Measurements from ENCODE around the gene MET. TPM values are rescaled to one million over a fixed set of nuclear protein-coding genes. Genes with fewer than 3 reads are reported as not detected.

The MET gene
- total and polyA plus RNA-seq, 2 of the 13 experiments (the other 11 are each of a cell fraction or from before 2014, with no cell fraction given) = 21.8 to 31.5 TPM

DNA sequence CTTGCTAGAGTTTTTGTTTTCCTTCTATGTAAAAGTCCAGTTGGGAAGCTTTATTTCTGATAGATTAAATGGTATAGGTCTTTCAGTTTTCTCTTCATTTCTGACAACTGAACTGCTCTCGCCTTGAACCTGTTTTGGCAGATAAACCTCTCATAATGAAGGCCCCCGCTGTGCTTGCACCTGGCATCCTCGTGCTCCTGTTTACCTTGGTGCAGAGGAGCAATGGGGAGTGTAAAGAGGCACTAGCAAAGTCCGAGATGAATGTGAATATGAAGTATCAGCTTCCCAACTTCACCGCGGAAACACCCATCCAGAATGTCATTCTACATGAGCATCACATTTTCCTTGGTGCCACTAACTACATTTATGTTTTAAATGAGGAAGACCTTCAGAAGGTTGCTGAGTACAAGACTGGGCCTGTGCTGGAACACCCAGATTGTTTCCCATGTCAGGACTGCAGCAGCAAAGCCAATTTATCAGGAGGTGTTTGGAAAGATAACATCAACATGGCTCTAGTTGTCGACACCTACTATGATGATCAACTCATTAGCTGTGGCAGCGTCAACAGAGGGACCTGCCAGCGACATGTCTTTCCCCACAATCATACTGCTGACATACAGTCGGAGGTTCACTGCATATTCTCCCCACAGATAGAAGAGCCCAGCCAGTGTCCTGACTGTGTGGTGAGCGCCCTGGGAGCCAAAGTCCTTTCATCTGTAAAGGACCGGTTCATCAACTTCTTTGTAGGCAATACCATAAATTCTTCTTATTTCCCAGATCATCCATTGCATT lies 27.1 kb downstream of the MET start (continued):
- TF ChIP-seq, protein P1, sequence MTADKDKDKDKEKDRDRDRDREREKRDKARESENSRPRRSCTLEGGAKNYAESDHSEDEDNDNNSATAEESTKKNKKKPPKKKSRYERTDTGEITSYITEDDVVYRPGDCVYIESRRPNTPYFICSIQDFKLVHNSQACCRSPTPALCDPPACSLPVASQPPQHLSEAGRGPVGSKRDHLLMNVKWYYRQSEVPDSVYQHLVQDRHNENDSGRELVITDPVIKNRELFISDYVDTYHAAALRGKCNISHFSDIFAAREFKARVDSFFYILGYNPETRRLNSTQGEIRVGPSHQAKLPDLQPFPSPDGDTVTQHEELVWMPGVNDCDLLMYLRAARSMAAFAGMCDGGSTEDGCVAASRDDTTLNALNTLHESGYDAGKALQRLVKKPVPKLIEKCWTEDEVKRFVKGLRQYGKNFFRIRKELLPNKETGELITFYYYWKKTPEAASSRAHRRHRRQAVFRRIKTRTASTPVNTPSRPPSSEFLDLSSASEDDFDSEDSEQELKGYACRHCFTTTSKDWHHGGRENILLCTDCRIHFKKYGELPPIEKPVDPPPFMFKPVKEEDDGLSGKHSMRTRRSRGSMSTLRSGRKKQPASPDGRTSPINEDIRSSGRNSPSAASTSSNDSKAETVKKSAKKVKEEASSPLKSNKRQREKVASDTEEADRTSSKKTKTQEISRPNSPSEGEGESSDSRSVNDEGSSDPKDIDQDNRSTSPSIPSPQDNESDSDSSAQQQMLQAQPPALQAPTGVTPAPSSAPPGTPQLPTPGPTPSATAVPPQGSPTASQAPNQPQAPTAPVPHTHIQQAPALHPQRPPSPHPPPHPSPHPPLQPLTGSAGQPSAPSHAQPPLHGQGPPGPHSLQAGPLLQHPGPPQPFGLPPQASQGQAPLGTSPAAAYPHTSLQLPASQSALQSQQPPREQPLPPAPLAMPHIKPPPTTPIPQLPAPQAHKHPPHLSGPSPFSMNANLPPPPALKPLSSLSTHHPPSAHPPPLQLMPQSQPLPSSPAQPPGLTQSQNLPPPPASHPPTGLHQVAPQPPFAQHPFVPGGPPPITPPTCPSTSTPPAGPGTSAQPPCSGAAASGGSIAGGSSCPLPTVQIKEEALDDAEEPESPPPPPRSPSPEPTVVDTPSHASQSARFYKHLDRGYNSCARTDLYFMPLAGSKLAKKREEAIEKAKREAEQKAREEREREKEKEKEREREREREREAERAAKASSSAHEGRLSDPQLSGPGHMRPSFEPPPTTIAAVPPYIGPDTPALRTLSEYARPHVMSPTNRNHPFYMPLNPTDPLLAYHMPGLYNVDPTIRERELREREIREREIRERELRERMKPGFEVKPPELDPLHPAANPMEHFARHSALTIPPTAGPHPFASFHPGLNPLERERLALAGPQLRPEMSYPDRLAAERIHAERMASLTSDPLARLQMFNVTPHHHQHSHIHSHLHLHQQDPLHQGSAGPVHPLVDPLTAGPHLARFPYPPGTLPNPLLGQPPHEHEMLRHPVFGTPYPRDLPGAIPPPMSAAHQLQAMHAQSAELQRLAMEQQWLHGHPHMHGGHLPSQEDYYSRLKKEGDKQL (CRISPR knock-in tag; IDR thresholded peaks at IDR 0.05; ENCODE audit: low read depth) = no peak
- no peak for TF ChIP-seq ZNF672 (CRISPR knock-in tag; IDR thresholded peaks at IDR 0.05)

- CTCF ChIA-PET (ENCODE audit: low intra/inter-chr PET ratio, low total read pairs) = no interaction called here
- BruUV-seq (replicated peaks) = TSS peak; percentile 40
- H3K4me3 ChIP-seq (replicated peaks in 1 of 3; ENCODE audit: insufficient read depth in 1 of 3, low read depth in 2 of 3, low read length in 3 of 3) = no peak overlapping the region
- H3K9me3 ChIP-seq (ENCODE audit: low read length) = no peaks in the 10 kb centered on the region
- WGBS (ENCODE audit: low lambda C conversion rate) = 97% methylated on average over 6 of the region's 6 CpGs
- intact Hi-C loops (cut with micrococcal nuclease; ENCODE audit: unreplicated experiment) = no loop called here
- no peak for TF ChIP-seq ELK4 (CRISPR knock-in tag; IDR thresholded peaks at IDR 0.05; ENCODE audit: borderline replicate concordance)
- TF ChIP-seq NONO (IDR thresholded peaks at IDR 0.05) = no peak
- TF ChIP-seq NONO (CRISPR knock-in tag; conservative IDR thresholded peaks at IDR 0.05) = no peak
- no peak for TF ChIP-seq YEATS4 (CRISPR knock-in tag; IDR thresholded peaks at IDR 0.05; ENCODE audit: borderline replicate concordance)
- TF ChIP-seq, protein P2, sequence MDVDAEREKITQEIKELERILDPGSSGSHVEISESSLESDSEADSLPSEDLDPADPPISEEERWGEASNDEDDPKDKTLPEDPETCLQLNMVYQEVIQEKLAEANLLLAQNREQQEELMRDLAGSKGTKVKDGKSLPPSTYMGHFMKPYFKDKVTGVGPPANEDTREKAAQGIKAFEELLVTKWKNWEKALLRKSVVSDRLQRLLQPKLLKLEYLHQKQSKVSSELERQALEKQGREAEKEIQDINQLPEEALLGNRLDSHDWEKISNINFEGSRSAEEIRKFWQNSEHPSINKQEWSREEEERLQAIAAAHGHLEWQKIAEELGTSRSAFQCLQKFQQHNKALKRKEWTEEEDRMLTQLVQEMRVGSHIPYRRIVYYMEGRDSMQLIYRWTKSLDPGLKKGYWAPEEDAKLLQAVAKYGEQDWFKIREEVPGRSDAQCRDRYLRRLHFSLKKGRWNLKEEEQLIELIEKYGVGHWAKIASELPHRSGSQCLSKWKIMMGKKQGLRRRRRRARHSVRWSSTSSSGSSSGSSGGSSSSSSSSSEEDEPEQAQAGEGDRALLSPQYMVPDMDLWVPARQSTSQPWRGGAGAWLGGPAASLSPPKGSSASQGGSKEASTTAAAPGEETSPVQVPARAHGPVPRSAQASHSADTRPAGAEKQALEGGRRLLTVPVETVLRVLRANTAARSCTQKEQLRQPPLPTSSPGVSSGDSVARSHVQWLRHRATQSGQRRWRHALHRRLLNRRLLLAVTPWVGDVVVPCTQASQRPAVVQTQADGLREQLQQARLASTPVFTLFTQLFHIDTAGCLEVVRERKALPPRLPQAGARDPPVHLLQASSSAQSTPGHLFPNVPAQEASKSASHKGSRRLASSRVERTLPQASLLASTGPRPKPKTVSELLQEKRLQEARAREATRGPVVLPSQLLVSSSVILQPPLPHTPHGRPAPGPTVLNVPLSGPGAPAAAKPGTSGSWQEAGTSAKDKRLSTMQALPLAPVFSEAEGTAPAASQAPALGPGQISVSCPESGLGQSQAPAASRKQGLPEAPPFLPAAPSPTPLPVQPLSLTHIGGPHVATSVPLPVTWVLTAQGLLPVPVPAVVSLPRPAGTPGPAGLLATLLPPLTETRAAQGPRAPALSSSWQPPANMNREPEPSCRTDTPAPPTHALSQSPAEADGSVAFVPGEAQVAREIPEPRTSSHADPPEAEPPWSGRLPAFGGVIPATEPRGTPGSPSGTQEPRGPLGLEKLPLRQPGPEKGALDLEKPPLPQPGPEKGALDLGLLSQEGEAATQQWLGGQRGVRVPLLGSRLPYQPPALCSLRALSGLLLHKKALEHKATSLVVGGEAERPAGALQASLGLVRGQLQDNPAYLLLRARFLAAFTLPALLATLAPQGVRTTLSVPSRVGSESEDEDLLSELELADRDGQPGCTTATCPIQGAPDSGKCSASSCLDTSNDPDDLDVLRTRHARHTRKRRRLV (CRISPR knock-in tag; IDR thresholded peaks at IDR 0.05) = no peak
- no peak for DNase-seq (ENCODE audit: low spot score)
- H3K27ac ChIP-seq (ENCODE audit: extremely low read length, insufficient read depth, low read length) = no peak overlapping the region
- no peaks in the 10 kb centered on the region for H3K27me3 ChIP-seq (ENCODE audit: control insufficient read depth in 1 of 2, insufficient read depth in 2 of 2, low read length in 2 of 2)
- in situ Hi-C loops (cut with HindIII; ENCODE audit: extremely low pct_ligation_motif_present, low pct_unique_long_range_greater_than_20kb) = no loop called here
- H3K79me2 ChIP-seq (ENCODE audit: insufficient read depth, low read length) = no peaks in the 10 kb centered on the region
- FAIRE-seq = no peak
- peaks cover 8% of the 10 kb centered on the region for H3K4me1 ChIP-seq (ENCODE audit: insufficient read depth, low read length)
- POLR2A ChIA-PET = no interaction called here
- no peak for ATAC-seq
- H2AFZ ChIP-seq (ENCODE audit: low read length) = no peak overlapping the region
- peaks cover 10 to 32% of the 10 kb centered on the region in 2 experiments for H3K36me3 ChIP-seq (replicated peaks in 1 of 2; ENCODE audit: control insufficient read depth in 1 of 2, insufficient read depth in 2 of 2, low read length in 2 of 2)
- no peak overlapping the region for H3K4me2 ChIP-seq (ENCODE audit: low read depth, low read length)
- H3K9ac ChIP-seq (ENCODE audit: insufficient read depth, low read depth, low read length) = no peak overlapping the region
- no peaks in the 10 kb centered on the region for H4K20me1 ChIP-seq (ENCODE audit: insufficient read depth, low read length)
Measured at GRCh38 chr7:116699722-116700120, 27.7 kb downstream of the MET start.

Data from HepG2 (cell line).